NCI-H2171 treated with DMSO at 0.1 percent for 48 hours (cell line): ENCODE measurements around the gene CCDC18.
A peak's percentile ranks its signal among the peaks of the same experiment; 100 is the strongest.
"Not testable (repeated sequence)": the region's sequence is repeated elsewhere in the genome, so short reads cannot be mapped to it uniquely, and the experiment has no call there.

Source experiments
- DNase-seq: peaks from one replicate; lab custom pipeline; 2025; lab: John Stamatoyannopoulos, UW

Gene CCDC18

GRCh38 chr1:93243233-93243632 is 62.7 kb downstream of the CCDC18 start:
- not testable (repeated sequence) for DNase-seq

GRCh38 chr1:93244298-93245069 is 64.0 kb downstream of the CCDC18 start:
- DNase-seq: no peak

- no peak for DNase-seq
Measured at GRCh38 chr1:93251966-93252365, 71.4 kb downstream of the CCDC18 start.

- no peak for DNase-seq
Measured at GRCh38 chr1:93252598-93252997, 72.1 kb downstream of the CCDC18 start.

- peak; percentile 17 for DNase-seq
Measured at GRCh38 chr1:93253516-93253915, 73.0 kb downstream of the CCDC18 start.

GRCh38 chr1:93255222-93256079 is 74.9 kb downstream of the CCDC18 start:
- DNase-seq: no peak

GRCh38 chr1:93256433-93256832 is 75.9 kb downstream of the CCDC18 start:
- no peak for DNase-seq

GRCh38 chr1:93257889-93258288 is 77.4 kb downstream of the CCDC18 start:
- DNase-seq: no peak

GRCh38 chr1:93260726-93261125 is 80.2 kb downstream of the CCDC18 start:
- not testable (repeated sequence) for DNase-seq

GRCh38 chr1:93262645-93263044 is 82.1 kb downstream of the CCDC18 start:
- no peak for DNase-seq

- not testable (repeated sequence) for DNase-seq
Measured at GRCh38 chr1:93268888-93269287, 88.4 kb downstream of the CCDC18 start.

GRCh38 chr1:93275262-93275633 is 94.7 kb downstream of the CCDC18 start:
- not testable (repeated sequence) for DNase-seq

- no peak for DNase-seq
Measured at GRCh38 chr1:93275634-93276295, 95.2 kb downstream of the CCDC18 start.

- DNase-seq: not testable (repeated sequence)
Measured at GRCh38 chr1:93277530-93277929, 97.0 kb downstream of the CCDC18 start.

- DNase-seq: no peak
Measured at GRCh38 chr1:93283496-93283895, 103.0 kb downstream of the CCDC18 start.

- no peak for DNase-seq
Measured at GRCh38 chr1:93288558-93288957, 108.0 kb downstream of the CCDC18 start.

- no peak for DNase-seq
Measured at GRCh38 chr1:93296555-93297154, 116.1 kb downstream of the CCDC18 start.

GRCh38 chr1:93301131-93301530 is 120.6 kb downstream of the CCDC18 start:
- no peak for DNase-seq

GRCh38 chr1:93302078-93302477 is 121.6 kb downstream of the CCDC18 start:
- no peak for DNase-seq

GRCh38 chr1:93304716-93305138 is 124.2 kb downstream of the CCDC18 start:
- DNase-seq: peak; percentile 63

- no peak for DNase-seq
Measured at GRCh38 chr1:93306920-93307319, 126.4 kb downstream of the CCDC18 start.

- DNase-seq: no peak
Measured at GRCh38 chr1:93313026-93313425, 132.5 kb downstream of the CCDC18 start.
